Left ventricle myocardium inferior (tissue), 1 donor: ENCODE results near the gene PPP1R14B. TPM values are rescaled to one million over a fixed set of nuclear protein-coding genes. Genes with fewer than 3 reads are reported as not detected.

ENCODE experiments used
- DNase-seq: peaks from one replicate; pipeline ENCODE4 v3.0.0-alpha.2; 2020
- H3K27ac ChIP-seq: fragments of 200-600 bp; replicated peaks from 2 replicates; pipeline ENCODE4 v1.8.0; 2021
- H3K27me3 ChIP-seq: fragments of 200-600 bp; 2 replicates; pipeline ENCODE4 v1.8.0; 2021; ENCODE audit warnings: low read depth
- H3K36me3 ChIP-seq: fragments of 200-600 bp; 2 replicates; pipeline ENCODE4 v1.8.0; 2021
- H3K4me1 ChIP-seq: fragments of 200-600 bp; 2 replicates; pipeline ENCODE4 v1.8.0; 2021
- H3K4me3 ChIP-seq: fragments of 200-600 bp; 2 replicates; pipeline ENCODE4 v1.8.0; 2021; ENCODE audit warnings: mild to moderate bottlenecking, moderate library complexity
- H3K9me3 ChIP-seq: fragments of 200-600 bp; replicated peaks from 2 replicates; pipeline ENCODE4 v1.8.0; 2021
- intact Hi-C: fragments of 100-400 bp; cut with micrococcal nuclease; formaldehyde crosslinking; loops from one replicate; pipeline ENCODE4 v1.11.0; 2022
- total RNA-seq: library from RNA; stranded (reverse); fragmentation: NEBNext Ultra II Directional; extraction: Animal tissue kit (Norgen Biotek cat#: 25700); gene quantifications from one replicate; pipeline ENCODE4 v1.2.1, GENCODE V29; 2021
- TF ChIP-seq, protein P1 (sequence below): fragments of 200-600 bp; IDR thresholded peaks from 2 replicates; pipeline ENCODE4 v1.8.0; 2021; ENCODE audit warnings: antibody characterized with exemption, mild to moderate bottlenecking, borderline replicate concordance
- donor health status: DM: no; HTN: yes; CAD: no; lungs with severe emphysema.

The PPP1R14B gene
- total RNA-seq, 1 donor from 2014 or later = 102 TPM

DNA sequence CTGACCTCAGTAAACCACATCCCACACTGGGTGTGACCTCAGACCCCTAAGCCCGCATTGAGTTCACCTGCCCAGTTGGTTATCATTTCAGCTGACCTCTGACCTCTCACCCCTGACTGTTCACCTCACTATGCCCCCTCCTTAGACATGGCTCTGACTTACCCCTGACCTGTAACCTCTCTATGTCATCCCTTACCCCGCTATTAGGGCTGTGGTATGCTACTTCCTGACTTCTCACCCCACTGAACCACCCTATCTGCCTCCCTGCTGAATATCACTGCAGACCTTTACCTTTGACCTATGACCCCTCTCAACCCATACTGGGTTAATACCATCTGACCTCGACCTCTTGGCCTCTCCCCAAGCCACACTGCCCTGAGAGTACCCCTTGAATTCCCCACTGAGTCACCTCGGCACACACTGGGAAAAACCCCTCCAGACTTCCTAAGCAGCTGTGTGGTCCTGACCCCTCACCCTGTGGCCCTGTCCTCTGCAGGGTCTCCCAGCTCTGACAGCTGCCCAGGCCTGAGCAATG lies 12.9 kb upstream of the PPP1R14B start:
- Histone ChIP-seq H3K27me3 (no peaks in the 10 kb centered on the region), H3K4me1 (no peaks in the 10 kb centered on the region), H3K9me3 (no peaks in the 10 kb centered on the region), H3K4me3 (no peak overlapping the region), H3K27ac (no peak overlapping the region), H3K36me3 (peaks cover 91% of the 10 kb centered on the region)
- DNase-seq = no peak
- TF ChIP-seq, protein P1, sequence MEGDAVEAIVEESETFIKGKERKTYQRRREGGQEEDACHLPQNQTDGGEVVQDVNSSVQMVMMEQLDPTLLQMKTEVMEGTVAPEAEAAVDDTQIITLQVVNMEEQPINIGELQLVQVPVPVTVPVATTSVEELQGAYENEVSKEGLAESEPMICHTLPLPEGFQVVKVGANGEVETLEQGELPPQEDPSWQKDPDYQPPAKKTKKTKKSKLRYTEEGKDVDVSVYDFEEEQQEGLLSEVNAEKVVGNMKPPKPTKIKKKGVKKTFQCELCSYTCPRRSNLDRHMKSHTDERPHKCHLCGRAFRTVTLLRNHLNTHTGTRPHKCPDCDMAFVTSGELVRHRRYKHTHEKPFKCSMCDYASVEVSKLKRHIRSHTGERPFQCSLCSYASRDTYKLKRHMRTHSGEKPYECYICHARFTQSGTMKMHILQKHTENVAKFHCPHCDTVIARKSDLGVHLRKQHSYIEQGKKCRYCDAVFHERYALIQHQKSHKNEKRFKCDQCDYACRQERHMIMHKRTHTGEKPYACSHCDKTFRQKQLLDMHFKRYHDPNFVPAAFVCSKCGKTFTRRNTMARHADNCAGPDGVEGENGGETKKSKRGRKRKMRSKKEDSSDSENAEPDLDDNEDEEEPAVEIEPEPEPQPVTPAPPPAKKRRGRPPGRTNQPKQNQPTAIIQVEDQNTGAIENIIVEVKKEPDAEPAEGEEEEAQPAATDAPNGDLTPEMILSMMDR = no peak
- intact Hi-C loops = no loop called here

DNA sequence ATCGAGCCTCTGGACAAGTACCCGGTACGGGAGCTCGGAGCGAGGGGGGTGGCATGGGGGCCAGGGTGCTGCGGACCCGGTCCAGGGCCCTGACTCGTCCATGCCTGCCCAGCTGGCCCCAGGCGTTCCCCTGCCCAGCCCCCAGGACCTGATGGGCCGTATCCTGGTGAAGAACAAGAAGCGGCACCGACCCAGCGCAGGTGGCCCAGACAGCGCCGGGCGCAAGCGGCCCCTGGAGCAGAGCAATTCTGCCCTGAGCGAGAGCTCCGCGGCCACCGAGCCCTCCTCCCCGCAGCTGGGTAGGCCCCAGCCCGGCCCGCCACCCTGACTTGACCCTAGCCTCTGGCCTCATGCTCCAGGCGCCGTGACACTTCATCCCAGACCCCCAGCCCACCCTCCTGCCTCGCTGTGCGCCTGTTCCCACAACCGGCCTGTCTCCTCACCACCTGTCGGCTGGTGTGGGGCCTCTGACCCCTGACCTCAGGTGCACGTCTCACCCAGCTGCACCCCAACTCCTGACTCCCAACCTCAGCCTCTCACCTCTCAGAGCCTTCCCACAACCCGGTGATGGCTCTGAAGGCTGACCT lies 12.3 kb upstream of the PPP1R14B start:
- Histone ChIP-seq H3K27me3 (no peaks in the 10 kb centered on the region), H3K4me3 (no peak overlapping the region), H3K9me3 (no peaks in the 10 kb centered on the region), H3K4me1 (peaks cover under 1% of the 10 kb centered on the region), H3K36me3 (peaks cover 90% of the 10 kb centered on the region), H3K27ac (no peak overlapping the region)
- no peak for DNase-seq
- TF ChIP-seq, protein P1 = no peak
- intact Hi-C loops = no loop called here

DNA sequence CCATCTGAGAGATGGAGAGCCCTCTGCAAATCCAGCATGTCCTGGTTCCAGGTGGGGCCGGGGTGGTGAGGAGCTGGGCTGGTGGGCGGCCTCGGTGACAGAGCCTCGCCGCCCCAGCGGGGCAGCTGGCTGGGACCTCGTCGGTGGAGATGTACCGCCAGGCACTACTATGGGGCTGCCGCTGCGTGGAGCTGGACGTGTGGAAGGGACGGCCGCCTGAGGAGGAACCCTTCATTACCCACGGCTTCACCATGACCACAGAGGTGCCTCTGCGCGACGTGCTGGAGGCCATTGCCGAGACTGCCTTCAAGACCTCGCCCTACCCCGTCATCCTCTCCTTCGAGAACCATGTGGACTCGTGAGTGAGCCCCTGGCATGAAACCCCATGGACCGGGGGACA lies 11.6 kb upstream of the PPP1R14B start:
- H3K4me1 ChIP-seq = peaks cover 8% of the 10 kb centered on the region
- H3K27ac ChIP-seq = no peak overlapping the region
- peaks cover 83% of the 10 kb centered on the region for H3K36me3 ChIP-seq
- no peaks in the 10 kb centered on the region for H3K9me3 ChIP-seq
- intact Hi-C loops = no loop called here
- no peak for DNase-seq
- TF ChIP-seq, protein P1 = no peak
- H3K27me3 ChIP-seq = no peaks in the 10 kb centered on the region
- no peak overlapping the region for H3K4me3 ChIP-seq

DNA sequence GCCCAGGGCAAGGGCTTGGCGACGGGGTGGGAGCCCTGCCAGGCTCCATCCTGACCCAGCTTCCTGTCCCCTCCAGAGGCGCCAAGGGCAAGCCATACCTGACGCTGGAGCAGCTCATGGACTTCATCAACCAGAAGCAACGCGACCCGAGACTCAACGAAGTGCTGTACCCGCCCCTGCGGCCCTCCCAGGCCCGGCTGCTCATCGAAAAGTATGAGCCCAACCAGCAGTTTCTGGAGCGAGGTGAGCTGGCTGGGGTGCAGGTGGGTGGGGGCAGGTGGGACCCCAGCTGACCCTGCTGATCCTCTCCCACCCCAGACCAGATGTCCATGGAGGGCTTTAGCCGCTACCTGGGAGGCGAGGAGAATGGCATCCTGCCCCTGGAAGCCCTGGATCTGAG lies 9.6 kb upstream of the PPP1R14B start:
- DNase-seq = no peak
- H3K27ac ChIP-seq = no peak overlapping the region
- intact Hi-C loops = no loop called here
- H3K36me3 ChIP-seq = peaks cover 63% of the 10 kb centered on the region
- no peaks in the 10 kb centered on the region for H3K9me3 ChIP-seq
- no peak overlapping the region for H3K4me3 ChIP-seq
- no peaks in the 10 kb centered on the region for H3K27me3 ChIP-seq
- H3K4me1 ChIP-seq = peaks cover 27% of the 10 kb centered on the region
- TF ChIP-seq, protein P1 = no peak

DNA sequence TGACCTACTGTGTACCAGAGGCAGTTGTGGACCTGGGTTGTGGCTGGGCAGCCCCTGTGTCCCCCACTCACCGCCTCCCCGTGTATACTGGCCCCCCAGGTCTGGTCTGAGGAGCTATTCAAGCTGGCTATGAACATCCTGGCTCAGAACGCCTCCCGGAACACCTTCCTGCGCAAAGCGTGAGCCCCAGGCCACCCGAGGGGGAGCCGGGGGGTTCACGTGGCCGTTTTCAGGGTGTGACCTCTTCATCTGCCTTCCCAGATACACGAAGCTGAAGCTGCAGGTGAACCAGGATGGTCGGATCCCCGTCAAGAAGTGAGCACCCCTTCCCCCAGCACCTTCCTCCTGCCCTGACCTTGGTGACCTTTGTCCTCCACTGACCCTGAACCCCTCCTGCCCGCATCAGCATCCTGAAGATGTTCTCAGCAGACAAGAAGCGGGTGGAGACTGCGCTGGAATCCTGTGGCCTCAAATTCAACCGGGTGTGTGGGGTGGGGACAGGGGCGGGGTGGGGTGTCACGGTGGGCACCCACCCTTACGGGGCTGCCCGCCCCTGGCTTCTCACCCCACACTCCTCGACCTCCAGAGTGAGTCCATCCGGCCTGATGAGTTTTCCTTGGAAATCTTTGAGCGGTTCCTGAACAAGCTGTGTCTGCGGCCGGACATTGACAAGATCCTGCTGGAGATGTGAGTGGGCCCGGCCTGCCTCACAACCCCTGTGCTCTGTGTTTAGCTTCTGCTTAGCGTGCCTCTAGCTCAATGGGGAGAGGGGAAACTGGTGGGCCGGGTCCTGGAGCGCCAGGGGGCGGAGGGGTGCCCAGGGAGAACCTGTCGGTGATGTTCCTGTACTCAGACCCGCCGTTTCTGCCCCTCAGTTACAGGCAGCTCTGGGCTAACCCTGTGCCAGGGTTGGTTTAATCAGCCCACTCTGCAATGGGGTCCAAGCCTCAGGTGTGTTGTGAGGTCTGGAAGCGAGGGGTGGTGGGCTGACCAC lies 8.7 kb upstream of the PPP1R14B start:
- TF ChIP-seq, protein P1 = no peak
- Histone ChIP-seq H3K4me3 (no peak overlapping the region), H3K27ac (no peak overlapping the region), H3K9me3 (no peaks in the 10 kb centered on the region), H3K27me3 (no peaks in the 10 kb centered on the region), H3K4me1 (peaks cover 35% of the 10 kb centered on the region), H3K36me3 (peaks cover 58% of the 10 kb centered on the region)
- intact Hi-C loops = no loop called here
- no peak for DNase-seq
